Frontal cortex (tissue), 4 donors: ENCODE results near the gene PLXND1. TPM values are rescaled to one million over a fixed set of nuclear protein-coding genes. Genes with fewer than 3 reads are reported as not detected.
"Not testable (repeated sequence)": the region's sequence is repeated elsewhere in the genome, so short reads cannot be mapped to it uniquely, and the experiment has no call there.

Experiments used
- DNase-seq, 2 donors: peaks; one replicate each; pipeline ENCODE4 v3.0.0; 2012; ENCODE audit warnings: low spot score in 2 of 2
- FAIRE-seq: peaks from 2 replicates; lab custom pipeline; 2012; peaks lifted over from hg19 to GRCh38; lab: Jason Lieb, UNC
- small RNA-seq: library from RNA; depleted of rRNA; stranded (forward); fragments of <200 nt; gene quantifications from one replicate; pipeline ENCODE3, GENCODE V24; 2014
- total RNA-seq: library from RNA; depleted of rRNA; stranded (reverse); fragments of >200 nt; gene quantifications from one replicate; pipeline ENCODE4 v1.2.3, GENCODE V29; 2014
- donor health status: control.
- donor health status: control.
- donor health status: control.

Gene PLXND1
- total RNA-seq, 1 donor from 2014 or later = 16.7 TPM

DNA sequence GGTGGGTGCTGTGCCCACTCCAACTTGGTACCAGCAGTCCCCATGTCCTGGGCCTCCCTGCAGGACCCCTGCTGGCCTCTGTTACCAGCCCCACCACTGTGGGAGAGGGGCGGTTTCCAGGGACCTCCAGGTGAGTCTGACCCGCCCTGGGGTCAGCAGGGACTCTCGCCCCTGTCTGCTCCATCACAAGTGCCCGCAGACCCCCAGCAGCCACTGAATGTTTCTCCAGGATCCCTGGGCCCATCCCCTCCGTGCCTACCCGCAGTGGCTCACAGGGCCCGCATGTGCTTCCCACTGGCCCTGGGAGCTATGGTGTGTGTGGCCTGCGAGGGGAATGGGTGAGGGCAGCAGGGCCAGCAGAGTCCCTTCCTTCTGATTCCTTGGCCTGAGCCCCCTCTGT, 87.9 kb downstream of the PLXND1 start:
- FAIRE-seq = no peak
- no peak for DNase-seq

DNA sequence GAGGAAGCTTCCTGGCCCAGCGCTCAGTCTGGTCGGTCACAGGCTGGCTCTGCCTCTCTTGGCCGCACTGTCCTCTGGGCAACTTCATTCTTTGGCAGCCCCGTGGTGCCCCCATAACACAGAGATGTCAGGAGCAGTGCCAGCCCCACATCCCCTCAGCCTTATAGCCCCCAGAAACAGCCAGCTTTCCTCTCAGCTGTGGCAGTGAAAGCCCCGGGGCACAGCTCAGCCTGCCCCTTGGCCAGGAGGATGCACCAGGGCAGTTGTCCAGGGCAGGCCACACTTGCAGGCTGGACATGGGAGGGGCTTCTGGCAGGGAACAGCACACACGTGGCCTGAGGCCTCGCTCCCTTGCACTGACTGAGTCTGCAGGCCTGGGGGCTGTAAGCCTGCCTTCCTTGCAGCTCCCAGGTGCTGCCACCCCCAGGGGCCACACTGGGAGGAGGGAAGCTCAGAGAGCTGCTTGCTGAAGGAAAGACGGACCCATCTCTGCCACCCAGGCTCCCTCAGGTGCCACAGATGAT, 88.4 kb downstream of the PLXND1 start:
- no peak for FAIRE-seq
- DNase-seq = no peak

DNA sequence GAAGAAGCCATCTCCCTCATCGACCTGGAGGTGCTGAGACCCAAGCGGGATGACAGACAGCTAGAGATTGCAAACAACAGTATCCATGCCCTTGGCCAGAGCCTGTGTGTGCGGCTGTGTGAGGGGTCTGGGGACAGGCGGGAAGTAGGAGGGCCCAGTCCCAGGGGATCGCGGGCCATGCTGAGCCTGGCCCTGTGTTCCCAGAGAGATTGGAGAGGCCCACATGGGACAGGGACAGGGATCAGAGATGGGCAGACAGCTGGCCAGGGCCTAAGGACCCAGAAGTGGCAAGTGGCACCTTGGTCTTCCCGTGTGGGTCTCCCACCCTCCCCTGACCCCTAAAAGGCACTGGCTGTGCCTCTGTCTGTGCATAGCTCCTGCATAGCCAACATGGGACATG, 89.0 kb downstream of the PLXND1 start:
- no peak for DNase-seq
- no peak for FAIRE-seq

DNA sequence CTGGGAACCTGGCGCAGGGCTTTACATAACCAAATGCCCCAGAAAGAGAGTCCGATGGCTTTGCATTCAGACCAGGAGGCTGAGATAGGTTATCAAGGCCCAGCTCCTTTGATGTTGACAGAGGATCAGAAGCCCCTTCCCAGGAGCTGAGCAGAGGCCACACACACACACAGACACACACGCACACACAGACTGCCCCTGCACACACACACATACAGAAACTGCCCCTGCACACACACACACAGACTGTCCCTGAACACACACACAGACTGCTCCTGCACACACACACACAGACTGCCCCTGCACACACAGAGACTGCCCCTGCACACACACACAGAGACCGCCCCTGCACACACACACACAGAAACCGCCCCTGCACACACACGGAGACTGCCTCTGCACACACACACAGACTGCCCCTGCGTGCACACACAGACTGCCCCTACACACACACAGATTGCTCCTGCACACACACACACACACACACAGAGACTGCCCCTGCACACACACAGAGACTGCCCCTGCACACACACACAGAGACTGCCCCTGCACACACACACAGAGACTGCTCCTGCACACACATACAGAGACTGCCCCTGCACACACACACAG, 90.5 kb downstream of the PLXND1 start:
- FAIRE-seq, DNase-seq: not testable (repeated sequence)

DNA sequence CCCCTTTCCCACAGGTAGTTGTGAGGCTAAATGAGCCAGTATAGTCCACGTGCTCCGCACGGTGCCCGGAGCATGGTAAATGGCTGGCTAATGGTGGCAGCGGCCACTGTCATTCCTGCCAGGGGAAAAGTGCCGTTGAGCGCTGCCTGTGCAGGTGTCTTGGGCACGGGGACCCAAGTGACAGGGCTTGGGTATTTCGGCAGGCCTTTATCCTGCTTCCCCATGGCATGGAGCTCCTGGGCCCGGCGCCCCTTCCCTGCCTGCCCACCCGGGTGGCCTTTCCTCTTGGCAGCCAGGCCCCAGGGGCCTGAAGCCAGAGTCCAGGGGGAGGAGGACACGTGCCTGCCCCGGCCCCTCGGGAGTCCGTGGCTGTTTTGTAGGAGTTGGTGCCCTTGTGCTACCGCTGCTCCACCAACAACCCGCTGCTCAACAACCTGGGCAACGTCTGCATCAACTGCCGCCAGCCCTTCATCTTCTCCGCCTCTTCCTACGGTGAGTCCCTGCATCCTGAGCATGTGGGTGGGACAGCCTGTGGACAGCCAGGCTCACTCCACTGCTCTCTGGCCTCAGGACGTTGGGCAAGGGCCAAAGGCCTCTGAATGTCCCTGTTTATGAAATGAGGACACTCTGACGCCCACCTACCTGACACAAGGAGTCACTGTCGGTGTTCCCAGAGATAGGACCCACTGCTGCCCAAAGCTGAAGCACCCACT, 91.2 kb downstream of the PLXND1 start:
- DNase-seq, FAIRE-seq: not testable (repeated sequence)

DNA sequence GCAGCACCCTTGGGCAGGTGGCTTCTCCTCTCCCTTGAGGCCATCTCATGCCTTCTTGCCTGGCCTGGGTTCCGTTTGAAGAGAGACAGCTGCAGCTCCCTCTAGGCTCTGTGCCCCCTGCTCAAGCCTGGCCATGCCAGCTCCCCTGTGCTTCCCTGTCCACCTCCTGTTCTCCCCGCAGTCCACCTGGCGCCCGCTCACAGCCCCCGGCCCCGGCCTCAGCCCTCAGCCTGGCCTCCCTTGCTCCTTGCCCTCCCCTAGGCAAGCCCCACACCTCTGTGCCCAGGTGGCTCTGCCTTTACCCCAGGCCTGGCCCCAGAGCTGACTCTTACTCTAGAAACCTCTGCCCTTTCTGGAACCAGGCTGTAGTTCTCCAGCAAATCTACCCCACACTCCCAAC, 91.9 kb downstream of the PLXND1 start:
- DNase-seq = no peak
- FAIRE-seq = no peak

DNA sequence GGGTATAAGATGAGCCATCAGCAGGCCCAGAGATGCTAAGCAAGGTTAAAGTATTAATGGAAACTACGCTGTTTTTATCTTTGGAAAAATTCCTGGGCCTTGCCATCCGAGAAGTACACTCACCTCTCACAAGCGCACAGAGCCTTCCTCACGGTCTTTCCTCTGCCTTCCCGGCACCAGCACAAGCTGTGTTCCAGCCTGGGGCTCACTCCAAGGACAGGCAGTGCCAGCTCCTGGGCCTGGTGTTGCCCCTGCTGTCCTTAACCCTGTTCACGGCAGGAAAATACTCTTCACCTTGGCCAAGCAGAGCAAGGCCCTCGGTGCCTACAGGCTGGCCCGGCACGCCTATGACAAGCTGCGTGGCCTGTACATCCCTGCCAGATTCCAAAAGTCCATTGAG, 92.4 kb downstream of the PLXND1 start:
- FAIRE-seq (no peak), DNase-seq (no peak)

DNA sequence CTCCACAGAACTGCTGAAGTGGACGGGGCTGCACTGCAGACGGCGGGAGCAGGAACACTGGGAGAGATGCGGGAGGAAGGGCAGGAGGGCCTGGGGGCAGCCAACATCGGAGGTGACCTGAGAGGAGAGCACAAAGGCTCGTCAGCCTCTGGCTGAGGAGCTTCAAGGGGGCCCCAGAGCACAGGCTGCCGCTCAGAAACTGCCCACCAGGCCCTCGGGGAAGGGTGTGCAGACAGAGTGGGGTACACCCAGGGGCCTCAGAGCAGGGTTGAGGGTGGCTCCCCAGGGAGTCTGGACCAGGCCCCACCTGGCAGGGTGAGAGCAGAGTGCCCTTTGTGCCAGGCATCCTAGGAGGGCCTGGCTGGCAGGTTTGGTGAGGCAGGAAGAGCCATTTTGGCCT, 92.8 kb downstream of the PLXND1 start:
- DNase-seq (no peak), FAIRE-seq (no peak)

DNA sequence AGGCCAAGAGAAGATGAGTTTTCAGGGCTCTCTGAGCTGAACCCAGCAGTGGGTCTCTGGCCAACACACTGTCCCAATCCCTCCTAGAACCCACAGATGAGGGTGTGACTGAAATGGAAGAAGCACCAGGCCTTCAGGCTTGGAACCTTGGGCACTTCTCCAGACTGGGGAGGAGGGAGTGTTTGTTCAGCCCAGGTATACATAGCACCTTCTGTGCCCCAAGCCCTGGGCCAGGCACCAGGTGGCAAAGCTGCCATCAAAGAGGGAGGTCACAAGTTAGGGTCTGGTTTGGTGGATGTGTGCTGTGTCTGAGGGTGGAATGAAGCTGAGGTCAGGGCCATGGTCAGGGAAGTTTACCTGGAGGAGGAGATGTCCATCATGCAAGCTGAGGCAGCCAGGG, 93.9 kb downstream of the PLXND1 start:
- DNase-seq (no peak), FAIRE-seq (no peak)

DNA sequence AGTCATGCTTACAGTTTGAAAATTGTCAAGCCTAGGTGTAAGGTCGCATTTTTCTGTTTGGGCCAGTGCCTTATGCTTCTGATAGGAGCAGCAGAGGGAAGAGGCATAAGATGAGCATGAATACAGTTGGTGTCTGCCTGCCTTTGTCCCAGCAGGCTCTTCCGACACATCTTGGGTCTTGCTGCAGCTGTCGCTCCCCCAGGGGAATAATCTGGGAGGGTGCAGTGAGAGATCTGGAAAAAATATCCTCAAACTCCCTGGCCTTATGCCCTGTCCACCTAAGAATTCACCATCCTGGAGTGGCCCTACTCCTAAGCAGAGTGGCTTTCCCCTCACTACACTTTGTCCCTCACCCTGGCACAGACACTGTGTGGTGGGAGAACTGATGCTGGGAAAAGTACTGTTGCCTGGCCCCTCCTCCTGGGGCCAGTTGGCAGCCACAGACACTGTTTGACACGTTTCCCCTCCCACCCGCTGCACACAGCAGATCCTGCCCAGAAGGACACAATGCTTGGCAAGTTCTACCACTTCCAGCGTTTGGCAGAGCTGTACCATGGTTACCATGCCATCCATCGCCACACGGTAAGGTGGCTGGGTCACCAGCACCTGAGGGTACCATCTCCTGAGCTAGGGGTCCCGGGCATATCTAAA, 99.2 kb downstream of the PLXND1 start:
- FAIRE-seq (no peak), DNase-seq (no peak)

DNA sequence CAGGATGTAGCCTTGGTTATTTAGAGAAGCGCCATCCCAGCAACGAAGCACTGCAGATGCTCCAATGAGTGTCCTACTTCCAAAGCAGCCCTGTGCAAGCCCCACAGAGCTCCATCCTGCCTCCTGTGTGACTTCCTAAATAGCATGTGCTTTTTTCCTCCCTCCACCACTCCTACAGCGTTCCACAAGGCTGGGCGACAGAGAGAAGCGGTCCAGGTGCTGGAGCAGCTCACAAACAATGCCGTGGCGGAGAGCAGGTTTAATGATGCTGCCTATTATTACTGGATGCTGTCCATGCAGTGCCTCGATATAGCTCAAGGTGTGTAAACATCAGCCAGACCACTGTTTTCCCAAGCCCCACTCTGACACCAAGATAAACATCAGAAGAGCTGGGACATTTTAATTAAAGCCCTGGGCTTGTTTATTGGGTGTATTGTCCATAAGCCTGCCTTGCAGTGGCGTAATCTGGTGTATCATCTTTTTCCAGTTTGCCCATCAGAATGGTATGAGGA, 100.2 kb downstream of the PLXND1 start:
- no peak for DNase-seq
- FAIRE-seq = no peak

DNA sequence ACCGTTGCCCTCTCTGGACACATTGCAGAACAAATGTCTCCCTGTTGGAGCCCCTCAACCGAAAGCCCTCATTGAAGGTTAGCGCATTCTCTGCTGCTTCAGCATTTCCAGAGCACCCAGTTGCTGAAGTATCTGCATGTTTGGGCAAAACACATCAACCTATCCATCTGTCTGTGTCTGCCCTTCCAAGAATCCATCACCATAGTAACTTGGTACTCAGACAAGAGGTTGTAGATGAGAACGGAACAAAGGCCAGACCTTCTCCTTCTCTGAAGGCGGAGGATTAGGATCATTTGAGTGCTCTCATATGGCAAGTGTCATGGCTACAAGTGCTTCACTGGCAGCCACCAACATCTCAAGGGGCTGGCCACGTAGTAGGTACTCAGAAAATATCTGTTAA, 101.1 kb downstream of the PLXND1 start:
- FAIRE-seq (no peak), DNase-seq (no peak)

Small RNA genes within 50 kb of the gene (small RNA-seq; reads per million reads assigned to genes)
- gene RN7SL752P = not detected

Other genes starting within 250 kb of the PLXND1 start
- gene EFCAB12, start 178.0 kb downstream of the PLXND1 start, total RNA-seq = 0.41 TPM
- 24.5 TPM for gene MBD4, start 166.7 kb downstream of the PLXND1 start, total RNA-seq
- gene IFT122, start 166.5 kb downstream of the PLXND1 start, total RNA-seq = 30.2 TPM
- not detected for gene RHO, start 78.0 kb downstream of the PLXND1 start, total RNA-seq
- not detected for gene H1-8, start 63.5 kb downstream of the PLXND1 start, total RNA-seq